ENCODE results near the gene ZNF709. TPM values are rescaled to one million over a fixed set of nuclear protein-coding genes. Genes with fewer than 3 reads are reported as not detected.
"Not testable (repeated sequence)": the region's sequence is repeated elsewhere in the genome, so short reads cannot be mapped to it uniquely, and the experiment has no call there.

The ZNF709 gene
- polyA plus RNA-seq (ENCODE audit: insufficient read length in 3 of 3) = 10 to 100 TPM in 1 of 3 donors, 1 to 10 TPM in 2; 6.1 to 13.9 (median 7.5) TPM
- long read RNA-seq, donor 1 = 0 reads
- long read RNA-seq, donor 2, full-length matches to known transcripts = 1 of 1 reads
- long read RNA-seq, donor 2, partial matches to known transcripts = 0 of 1 reads
- long read RNA-seq, donor 2, other reads (novel, unspliced or antisense) = 0 of 1 reads
- long read RNA-seq, donor 3 = 0 reads
- long read RNA-seq, donor 4, full-length matches to known transcripts = 1 of 1 reads
- long read RNA-seq, donor 4, partial matches to known transcripts = 0 of 1 reads
- long read RNA-seq, donor 4, other reads (novel, unspliced or antisense) = 0 of 1 reads
- long read RNA-seq, donor 5 = 0 reads
- long read RNA-seq, donor 6, full-length matches to known transcripts = 2 of 2 reads
- long read RNA-seq, donor 6, partial matches to known transcripts = 0 of 2 reads
- long read RNA-seq, donor 6, other reads (novel, unspliced or antisense) = 0 of 2 reads
- long read RNA-seq, donor 7 = 0 reads
- long read RNA-seq, donor 8, full-length matches to known transcripts = 2 of 2 reads
- long read RNA-seq, donor 8, partial matches to known transcripts = 0 of 2 reads
- long read RNA-seq, donor 8, other reads (novel, unspliced or antisense) = 0 of 2 reads
- long read RNA-seq, donor 9, full-length matches to known transcripts = 2 of 2 reads
- long read RNA-seq, donor 9, partial matches to known transcripts = 0 of 2 reads
- long read RNA-seq, donor 9, other reads (novel, unspliced or antisense) = 0 of 2 reads
- long read RNA-seq, donor 10, full-length matches to known transcripts = 1 of 1 reads
- long read RNA-seq, donor 10, partial matches to known transcripts = 0 of 1 reads
- long read RNA-seq, donor 10, other reads (novel, unspliced or antisense) = 0 of 1 reads
- long read RNA-seq, donor 11, full-length matches to known transcripts = 1 of 1 reads
- long read RNA-seq, donor 11, partial matches to known transcripts = 0 of 1 reads
- long read RNA-seq, donor 11, other reads (novel, unspliced or antisense) = 0 of 1 reads
- long read RNA-seq, donor 12, full-length matches to known transcripts = 1 of 1 reads
- long read RNA-seq, donor 12, partial matches to known transcripts = 0 of 1 reads
- long read RNA-seq, donor 12, other reads (novel, unspliced or antisense) = 0 of 1 reads
- long read RNA-seq, donor 13, full-length matches to known transcripts = 2 of 2 reads
- long read RNA-seq, donor 13, partial matches to known transcripts = 0 of 2 reads
- long read RNA-seq, donor 13, other reads (novel, unspliced or antisense) = 0 of 2 reads
- long read RNA-seq, donor 14 = 0 reads
- long read RNA-seq, donor 15 = 0 reads
- long read RNA-seq, donor 16 = 0 reads

DNA sequence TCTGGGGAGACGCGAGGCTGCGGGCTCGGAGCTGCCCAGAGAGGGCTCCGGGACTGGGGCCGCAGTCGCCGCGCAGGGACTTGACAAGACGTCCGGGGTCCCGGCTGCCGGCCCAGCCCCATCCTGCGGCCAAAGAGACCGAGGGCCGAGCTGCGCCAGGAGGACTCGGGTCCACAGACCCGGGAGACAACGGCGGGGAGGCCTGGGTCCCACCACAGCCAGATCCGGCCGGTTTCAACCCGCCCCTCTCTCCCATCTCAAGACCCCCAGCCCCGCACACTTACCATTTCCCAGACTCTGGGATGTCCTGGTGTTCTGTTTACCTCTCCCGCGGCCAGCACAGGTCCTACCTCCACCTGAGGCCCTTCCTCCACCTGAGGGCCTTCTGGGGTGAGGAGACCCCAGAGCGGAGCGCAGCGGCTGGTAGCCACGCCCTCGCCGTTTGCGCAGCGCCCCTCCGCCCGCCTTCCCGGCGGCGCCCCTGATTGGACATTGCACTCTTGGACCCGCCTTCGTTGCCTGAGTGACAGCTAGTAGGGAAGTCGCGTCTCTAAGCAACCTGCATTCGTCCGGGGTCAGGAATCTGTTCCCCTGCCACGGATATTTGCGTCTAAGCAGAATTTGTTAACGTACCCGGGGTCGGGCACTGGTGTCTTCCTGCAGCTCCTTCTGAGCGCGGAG, at the start of gene ZNF709:
TSS of gene ZNF709 (minus strand) at position 446 of the 681 bp plus-strand sequence. CDS start at position 287, 159 bp downstream.
- DNase-seq = peak; percentile 94

DNA sequence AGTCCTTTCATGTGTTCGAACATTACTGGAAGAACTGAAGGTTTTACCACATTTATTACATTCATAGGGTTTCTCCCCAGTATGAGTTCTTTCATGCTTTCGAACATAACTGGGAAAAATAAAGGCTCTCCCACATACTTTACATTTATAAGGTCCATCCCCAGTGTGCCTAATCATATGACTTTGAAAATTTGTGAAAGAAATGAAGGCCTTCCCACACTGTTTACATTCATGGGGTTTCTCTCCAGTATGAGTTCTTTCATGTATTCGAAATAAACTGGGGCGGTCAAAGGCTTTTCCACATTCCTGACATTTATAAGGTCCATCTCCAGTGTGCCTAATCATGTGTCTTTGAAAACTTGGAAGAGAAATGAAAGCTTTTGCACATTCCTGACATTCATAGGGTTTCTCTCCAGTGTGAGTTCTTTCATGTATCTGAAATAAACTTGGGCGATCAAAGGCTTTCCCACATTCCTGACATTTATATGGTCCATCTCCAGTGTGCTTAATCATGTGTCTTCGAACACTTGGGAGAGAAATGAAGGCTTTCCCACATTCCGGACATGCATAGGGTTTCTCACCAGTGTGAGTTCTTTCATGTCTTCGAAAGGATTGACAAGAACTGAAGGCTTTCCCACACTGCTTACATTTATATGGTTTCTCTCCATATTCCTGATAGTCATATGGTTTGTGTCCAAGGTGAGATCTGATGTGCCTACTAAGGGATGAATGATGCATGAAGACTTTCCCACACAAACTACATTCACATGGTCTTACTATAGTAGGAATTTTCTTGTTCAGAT, 42.6 kb upstream of the ZNF709 start:
- peak; percentile 15 for DNase-seq

DNA sequence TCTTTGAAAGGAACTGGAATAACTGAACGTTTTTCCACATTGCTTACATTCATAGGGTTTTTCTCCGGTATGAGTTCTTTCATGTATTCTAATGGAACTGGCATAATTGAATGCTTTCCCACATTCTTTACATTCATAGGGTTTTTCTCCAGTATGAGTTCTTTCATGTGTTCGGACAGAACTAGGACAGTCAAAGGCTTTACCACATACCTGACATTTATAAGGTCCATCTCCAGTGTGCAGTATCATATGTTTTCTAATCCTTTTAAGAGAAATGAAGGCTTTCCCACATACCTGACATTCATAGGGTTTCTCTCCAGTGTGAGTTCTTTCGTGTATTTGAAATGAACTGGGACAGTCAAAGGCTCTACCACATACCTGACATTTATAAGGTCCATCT, 41.9 kb upstream of the ZNF709 start:
- DNase-seq = no peak

DNA sequence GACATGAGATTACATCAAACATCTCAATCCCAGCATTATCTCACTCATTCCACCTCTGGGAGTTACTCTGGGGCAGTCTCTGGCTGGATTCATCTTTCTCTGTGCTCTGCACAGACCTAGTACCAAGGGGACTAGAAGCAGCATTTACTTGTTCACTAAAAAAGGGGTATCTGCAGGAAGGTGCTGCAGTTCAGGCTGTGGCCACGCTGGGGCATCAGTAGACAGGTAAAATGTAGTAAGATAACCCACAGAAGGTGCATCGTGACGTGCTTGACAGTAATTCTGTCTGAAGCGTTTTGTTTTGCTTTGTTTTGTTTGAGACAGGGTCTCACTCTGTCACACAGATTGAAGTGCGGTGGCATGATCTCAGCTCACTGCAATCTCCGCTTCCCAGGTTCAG, 37.4 kb upstream of the ZNF709 start:
- no peak for DNase-seq

DNA sequence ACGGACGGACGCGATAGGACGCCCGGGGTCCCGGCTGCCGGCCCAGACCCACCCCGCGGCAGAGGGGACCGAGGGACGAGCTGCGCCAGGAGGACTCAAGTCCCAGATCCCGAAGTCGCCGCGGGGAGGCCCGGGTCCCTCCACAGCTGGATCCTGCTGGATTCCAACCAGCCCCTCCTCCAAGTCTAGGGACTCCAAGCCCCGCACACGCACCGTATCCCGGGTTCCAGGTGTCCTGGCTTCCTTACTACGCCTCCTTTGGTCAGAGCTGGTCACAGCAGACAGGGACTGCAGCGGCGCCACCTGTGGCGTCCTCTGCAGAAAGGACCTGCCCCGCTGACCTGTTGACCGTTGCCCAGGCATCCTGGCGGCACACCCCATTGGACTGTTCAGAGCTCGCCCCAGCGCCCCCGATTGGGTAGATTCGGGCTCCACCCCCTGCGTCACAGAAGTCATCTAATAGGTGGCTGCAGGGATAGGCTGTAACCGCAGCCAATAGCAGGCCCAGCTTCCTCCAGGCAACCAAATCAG, 29.0 kb upstream of the ZNF709 start:
- peak; percentile 19 for DNase-seq

DNA sequence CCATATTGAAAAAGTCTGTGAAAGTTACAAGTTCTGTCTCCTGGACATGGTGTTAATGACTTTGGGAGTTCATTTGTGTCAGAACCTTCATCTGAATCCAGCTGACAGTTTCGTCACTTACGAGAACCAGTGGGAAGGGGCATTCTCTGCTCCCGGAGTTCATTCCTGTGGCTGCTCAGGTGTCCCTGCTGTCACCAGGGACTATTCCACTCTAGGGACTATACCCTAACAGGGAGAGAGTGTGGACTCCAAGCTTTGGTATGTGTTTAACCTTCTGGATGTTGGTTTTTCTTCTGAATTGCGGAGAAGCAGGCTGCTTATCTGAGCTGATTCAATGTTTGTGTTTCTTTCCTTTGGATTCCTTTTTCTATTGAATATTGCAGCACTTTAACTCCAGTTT, 12.4 kb upstream of the ZNF709 start:
- no peak for DNase-seq

DNA sequence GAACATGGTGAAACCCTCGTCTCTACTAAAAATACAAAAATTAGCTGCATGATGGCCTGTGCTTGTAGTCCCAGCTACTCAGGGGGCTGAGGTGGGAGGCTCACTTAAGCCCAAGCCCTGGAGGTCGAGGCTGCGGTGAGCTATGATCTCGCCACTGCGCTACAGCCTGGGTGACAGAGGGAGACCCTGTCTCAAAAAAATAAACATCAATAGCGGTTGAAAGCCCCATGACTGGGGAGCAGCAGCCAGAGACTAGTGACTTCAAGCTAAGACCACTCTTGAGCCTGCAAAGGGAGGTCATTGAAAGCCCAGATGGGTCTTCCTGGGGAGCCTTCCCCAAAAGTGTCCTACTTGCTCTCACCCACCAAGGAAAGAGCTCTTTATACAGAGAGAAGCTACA, 11.9 kb upstream of the ZNF709 start:
- no peak for DNase-seq

DNA sequence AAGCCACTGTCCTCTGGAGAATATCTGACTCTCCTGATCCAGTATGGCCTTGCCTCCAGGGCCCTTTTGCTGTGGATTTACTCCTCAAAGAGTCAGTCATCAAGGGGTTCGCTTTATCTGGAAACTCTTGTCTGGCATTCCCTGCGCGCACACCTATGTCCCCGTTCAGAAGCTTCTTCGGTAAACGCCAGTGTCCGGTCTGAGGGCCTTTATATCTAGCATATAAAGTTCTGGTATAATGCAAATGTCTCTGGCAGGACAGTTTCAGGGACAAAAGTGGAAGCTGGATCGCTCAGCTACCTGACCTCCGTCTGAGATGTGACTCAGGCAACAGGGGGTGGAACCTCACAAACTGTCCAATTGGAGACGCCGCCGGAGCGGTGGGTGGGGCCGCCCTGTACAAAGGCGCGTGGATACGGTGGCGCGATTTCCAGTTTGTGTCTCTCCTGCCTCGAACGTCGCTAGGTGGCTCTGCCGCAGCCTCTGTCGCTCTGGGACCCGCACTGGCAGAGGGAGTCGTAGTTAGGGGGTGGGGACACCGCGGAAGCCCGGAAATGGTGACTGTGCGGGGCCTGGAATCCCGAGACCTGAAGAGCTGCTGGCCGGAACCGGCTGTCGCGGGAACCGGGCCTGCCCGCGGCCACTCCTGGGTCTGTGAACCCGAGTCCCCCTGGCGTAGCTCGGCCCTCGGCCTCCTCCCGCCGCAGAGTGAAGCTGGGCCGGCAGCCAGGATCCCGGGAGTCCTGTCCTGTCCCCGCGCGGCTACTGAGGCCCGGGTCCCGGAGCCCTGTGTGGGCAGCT, 10.6 kb upstream of the ZNF709 start:
- peak; percentile 96 for DNase-seq

DNA sequence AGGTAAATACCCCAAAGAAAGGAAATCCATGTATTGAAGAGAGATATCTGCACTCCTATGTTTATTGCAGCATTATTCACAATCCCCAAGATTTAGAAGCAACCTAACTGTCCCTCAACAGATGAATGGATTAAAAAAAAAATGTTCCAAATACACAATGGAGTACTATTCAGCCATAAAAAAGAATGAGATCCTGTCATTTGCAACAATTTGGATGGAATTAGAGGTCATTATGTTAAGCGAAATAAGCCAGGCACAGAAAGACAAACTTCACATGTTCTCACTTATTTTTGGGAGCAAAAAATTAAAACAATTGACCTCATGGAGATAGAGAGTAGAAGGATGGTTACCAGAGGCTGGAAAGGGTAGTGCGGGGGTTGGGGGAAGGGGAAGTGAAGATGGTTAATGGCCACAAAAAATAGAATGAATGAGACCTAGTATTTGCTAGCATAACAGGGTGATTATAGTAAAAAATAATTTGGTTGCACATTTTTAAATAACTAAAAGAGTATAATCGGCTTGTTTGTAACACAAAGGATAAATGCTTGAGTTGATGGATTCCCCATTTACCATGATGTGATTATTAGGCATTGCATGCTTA, 9.7 kb upstream of the ZNF709 start:
- no peak for DNase-seq

DNA sequence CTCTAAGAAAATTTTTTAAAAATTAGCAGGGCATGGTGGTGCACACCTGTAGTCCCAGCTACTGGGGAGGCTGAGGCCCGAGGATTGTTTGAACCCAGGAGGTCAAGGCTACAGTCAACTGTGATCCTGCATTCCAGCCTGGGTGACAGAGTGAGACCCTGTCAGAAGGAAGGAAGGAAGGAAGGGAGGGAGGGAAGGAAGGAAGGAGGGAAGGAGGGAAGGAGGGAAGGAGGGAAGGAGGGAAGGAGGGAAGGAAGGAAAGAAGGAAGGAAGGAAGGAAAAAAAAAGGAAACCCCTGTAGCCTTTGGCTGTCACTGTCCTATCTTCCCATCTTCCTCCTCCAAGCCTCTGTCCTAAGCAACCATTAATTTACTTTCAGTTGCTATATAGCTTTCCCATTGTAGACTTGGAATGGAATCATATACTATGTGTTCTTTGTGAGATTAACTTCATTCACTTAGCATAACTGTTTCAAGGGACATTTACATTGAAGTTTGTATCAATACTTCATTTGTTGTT, 1.7 kb upstream of the ZNF709 start:
- DNase-seq = not testable (repeated sequence)

DNA sequence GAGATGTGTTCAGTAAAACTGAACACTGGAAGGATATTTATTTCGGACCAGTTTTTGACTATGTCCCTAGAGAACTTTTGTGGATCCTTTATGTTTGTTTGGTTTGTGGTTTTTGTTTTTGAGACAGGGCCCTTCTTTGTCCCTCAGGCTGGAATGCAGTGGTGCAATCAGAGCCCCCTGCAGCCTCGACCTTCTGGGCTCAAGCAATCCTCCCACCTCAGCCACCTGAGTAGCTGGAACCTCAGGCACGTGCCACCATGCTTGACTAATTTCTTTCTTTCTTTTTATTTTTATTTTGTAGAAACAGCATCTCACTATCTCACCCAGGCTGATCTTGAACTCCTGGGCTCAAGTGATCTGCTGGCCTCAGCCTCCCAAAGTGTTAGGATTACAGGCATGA, 955 bp upstream of the ZNF709 start:
- DNase-seq = no peak

DNA sequence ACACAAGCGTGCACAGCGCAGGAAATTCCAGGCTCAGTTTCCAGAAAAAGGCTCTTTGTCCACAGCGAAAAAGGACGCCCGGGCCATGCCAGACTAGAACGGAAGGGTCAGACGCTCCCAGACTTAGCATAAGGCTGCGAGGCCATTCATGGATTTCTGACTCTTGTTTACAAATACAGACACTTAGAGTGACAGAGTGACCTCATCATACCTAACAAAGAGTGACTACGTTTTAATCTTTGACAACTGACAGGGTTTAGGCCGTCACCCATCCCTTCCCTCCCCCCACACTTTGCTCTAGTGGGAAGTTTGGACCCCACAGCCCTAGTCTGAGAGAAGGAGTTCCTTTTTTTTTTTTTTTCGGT, 418 bp upstream of the ZNF709 start:
- no peak for DNase-seq

DNA sequence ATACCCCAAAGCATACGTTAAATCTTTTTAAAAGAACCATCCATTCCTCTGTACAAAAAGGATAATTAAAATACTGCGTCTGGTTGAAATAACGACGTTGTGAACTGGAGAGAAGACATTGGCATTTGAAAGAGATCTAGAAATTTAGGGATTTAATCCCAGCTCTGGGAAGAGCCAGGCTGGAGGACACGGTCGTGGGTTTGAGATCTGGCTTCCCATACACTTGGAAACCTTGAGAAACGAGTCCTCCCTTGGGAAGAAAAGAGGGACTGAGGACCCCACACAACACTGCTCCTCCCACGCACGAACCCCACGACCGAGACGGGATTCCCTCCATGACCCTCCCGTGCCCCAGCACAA, 625 bp downstream of the ZNF709 start:
- no peak for DNase-seq

DNA sequence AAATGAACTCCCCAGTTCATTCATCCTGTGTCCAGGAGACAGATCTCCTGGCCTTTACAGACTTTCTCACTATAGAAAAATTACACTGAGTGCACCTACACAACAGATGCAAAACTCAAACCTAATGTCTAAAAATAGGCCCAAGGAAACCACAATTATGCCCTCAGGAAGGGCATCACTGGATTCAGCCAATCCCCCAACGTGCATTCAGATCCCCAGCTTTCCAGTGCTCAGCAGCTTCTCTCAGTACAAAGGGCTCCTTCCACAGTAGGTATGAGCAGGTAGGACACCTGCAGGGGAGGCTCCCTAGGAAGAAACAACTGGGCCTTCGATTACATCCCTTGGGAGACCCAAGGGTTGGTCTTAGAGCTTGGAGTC, 2.1 kb downstream of the ZNF709 start:
- no peak for DNase-seq

DNA sequence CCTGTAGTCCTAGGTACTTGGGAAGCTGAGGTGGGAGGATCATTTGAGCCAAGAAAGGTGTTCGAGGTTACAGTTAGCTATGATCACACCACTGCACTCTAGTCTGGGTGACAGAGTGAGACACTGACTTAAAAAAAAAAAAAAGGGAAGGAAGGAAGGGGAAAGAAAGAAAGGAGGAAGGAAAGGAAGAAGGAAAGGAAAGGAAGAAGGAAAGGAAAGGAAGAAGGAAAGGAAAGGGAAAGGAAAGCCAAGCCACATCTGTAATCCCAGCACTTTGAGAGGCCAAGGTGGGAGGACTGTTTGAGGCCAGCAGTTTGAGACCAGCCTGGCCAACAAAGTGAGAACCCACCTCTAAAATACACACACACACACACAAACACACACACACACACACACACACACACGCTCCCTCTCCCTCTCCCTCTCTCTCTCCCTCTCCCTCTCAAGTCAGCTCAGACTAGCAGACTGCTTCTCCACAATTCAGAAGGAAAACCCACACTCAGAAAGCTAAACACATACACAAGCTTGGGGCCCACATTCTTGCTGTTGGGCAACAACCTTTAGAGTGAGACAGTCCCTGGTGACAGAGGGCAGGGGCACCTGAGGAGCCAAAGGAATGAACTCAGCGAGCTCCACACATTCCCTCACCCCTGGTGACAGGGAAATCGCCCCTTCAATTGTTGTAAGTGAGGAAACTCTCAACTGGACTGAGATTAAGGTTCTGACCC, 2.7 kb downstream of the ZNF709 start:
- DNase-seq = no peak

DNA sequence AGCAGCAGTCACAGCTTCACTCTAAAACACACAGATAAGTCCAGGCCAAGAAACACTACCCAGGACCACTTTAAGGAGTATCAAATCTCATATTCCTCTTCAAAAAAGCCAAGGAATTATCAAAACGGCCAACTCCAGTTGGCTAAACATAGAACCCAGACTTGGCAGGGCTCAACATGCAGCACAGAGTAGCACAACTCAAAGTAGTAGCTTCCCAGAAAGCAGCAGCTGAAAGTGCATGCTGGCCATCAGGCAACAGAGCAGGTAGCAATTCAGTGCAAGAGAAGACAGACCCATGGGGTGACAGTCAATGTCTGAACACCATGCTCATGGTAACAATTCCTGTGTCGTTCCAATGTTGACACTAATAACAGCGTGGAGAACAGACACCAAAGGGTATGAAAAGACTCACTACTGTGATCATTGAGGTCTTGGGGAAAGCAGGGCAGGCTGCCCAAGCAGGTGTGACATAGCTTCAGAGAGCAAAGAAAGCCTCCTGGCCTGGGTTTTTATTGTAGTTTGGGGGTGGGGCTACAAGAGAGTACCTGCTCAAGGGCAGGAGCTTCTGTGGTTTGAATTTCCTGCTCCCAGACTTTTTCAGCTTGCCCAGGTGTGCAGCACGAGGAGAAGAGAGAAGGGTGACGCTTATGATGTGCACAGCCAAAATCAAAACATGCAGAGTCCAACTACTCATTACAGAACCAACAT, 6.2 kb downstream of the ZNF709 start:
- DNase-seq = no peak

DNA sequence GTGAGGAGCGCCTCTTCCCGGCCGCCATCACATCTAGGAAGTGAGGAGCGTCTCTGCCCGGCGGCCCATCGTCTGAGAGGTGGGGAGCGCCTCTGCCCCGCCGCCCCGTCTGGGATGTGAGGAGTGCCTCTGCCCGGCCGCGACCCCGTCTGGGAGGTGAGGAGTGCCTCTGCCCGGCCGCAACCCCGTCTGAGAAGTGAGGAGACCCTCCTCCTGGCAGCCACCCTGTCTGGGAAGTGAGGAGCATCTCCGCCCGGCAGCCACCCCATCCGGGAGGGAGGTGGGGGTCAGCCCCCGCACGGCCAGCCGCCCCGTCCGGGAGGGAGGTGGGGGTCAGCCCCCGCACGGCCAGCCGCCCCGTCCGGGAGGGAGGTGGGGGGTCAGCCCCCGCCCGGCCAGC, 17.0 kb downstream of the ZNF709 start:
- not testable (repeated sequence) for DNase-seq
